Neural progenitor cell (in vitro differentiated cells): ENCODE results near the gene PAPPA2. TPM values are rescaled to one million over a fixed set of nuclear protein-coding genes. Genes with fewer than 3 reads are reported as not detected.
A peak's percentile ranks its signal among the peaks of the same experiment; 100 is the strongest.

Experiments used
- DNase-seq: peaks from one replicate; pipeline ENCODE4 v3.0.0-alpha.2; 2016; ENCODE audit warnings: low spot score
- H2AFZ ChIP-seq: fragments of 200-600 bp; sonication (generic); replicated peaks from 2 replicates; pipeline ENCODE4 v1.6.1; 2016; ENCODE audit warnings: antibody characterized with exemption
- H3F3A ChIP-seq: fragments of 200-600 bp; sonication (generic); 2 replicates; pipeline ENCODE4 v1.6.1; 2016; ENCODE audit warnings: antibody characterized with exemption, low read depth
- H3K27ac ChIP-seq: fragments of 200-600 bp; sonication (generic); 2 replicates; pipeline ENCODE4 v1.5.1; 2016; ENCODE audit warnings: mild to moderate bottlenecking
- H3K27me3 ChIP-seq: fragments of 200-600 bp; sonication (generic); 2 replicates; pipeline ENCODE4 v1.6.1; 2016; ENCODE audit warnings: mild to moderate bottlenecking, moderate library complexity
- H3K36me3 ChIP-seq: fragments of 200-600 bp; sonication (generic); 2 replicates; pipeline ENCODE4 v1.5.1; 2016
- H3K4me1 ChIP-seq: fragments of 200-600 bp; sonication (generic); 2 replicates; pipeline ENCODE4 v1.6.1; 2016; ENCODE audit warnings: mixed run types
- H3K4me2 ChIP-seq: fragments of 200-600 bp; sonication (generic); 2 replicates; pipeline ENCODE4 v1.6.1; 2016
- H3K4me3 ChIP-seq: fragments of 200-600 bp; sonication (generic); 2 replicates; pipeline ENCODE4 v1.5.1; 2016
- H3K79me2 ChIP-seq: fragments of 200-600 bp; sonication (generic); 2 replicates; pipeline ENCODE4 v1.6.1; 2016; ENCODE audit warnings: low read depth
- H3K9ac ChIP-seq: fragments of 200-600 bp; sonication (generic); 2 replicates; pipeline ENCODE4 v1.6.1; 2016
- H3K9me3 ChIP-seq: fragments of 200-600 bp; sonication (generic); 2 replicates; pipeline ENCODE4 v1.5.1; 2016; ENCODE audit warnings: low read depth
- H4K20me1 ChIP-seq: fragments of 200-600 bp; sonication (generic); 2 replicates; pipeline ENCODE4 v1.6.1; 2016; ENCODE audit warnings: low read depth
- H3K27ac Mint-ChIP-seq: 3 replicates; pipeline ENCODE4 v1.8.0; 2021; ENCODE audit warnings: mixed read lengths
- H3K27me3 Mint-ChIP-seq: 2 replicates; pipeline ENCODE4 v1.8.0; 2022; ENCODE audit warnings: low read depth, mild to moderate bottlenecking, inconsistent platforms, moderate library complexity, mixed read lengths; ENCODE audit not compliant: insufficient read depth
- H3K36me3 Mint-ChIP-seq: 3 replicates; pipeline ENCODE4 v1.8.0; 2021; ENCODE audit warnings: mixed read lengths
- H3K4me1 Mint-ChIP-seq: 3 replicates; pipeline ENCODE4 v1.8.0; 2021; ENCODE audit warnings: mixed read lengths
- H3K4me3 Mint-ChIP-seq: 3 replicates; pipeline ENCODE4 v1.8.0; 2021; ENCODE audit warnings: mild to moderate bottlenecking, moderate library complexity, mixed read lengths
- H3K9me3 Mint-ChIP-seq: 3 replicates; pipeline ENCODE4 v1.8.0; 2020; ENCODE audit warnings: mixed read lengths
- EZH2 ChIP-seq: fragments of 200-600 bp; sonication (generic); IDR thresholded peaks from 2 replicates; pipeline ENCODE4 v1.6.1; 2017; ENCODE audit warnings: antibody characterized with exemption, mild to moderate bottlenecking, moderate library complexity
- EZH2phosphoT487 ChIP-seq: fragments of 200-600 bp; sonication (generic); IDR thresholded peaks from 2 replicates; pipeline ENCODE4 v1.6.1; 2017; ENCODE audit warnings: antibody characterized with exemption
- total RNA-seq: library from RNA; depleted of rRNA; stranded (reverse); fragments of >200 nt; gene quantifications from 2 replicates; pipeline ENCODE4 v1.2.3, GENCODE V29; 2015; ENCODE audit warnings: low replicate concordance
- TF ChIP-seq, protein P1 (sequence below): fragments of 200-600 bp; sonication (generic); IDR thresholded peaks from 2 replicates; pipeline ENCODE4 v1.5.1; 2017; ENCODE audit warnings: antibody characterized with exemption, mild to moderate bottlenecking

The PAPPA2 gene
- total RNA-seq, 1 donor from 2014 or later, result 0.17 TPM

- no peaks in the 10 kb centered on the region for H3F3A ChIP-seq
- no peak overlapping the region for H3K4me3 Mint-ChIP-seq
- no peak overlapping the region for H3K4me2 ChIP-seq
- H3K9ac ChIP-seq, result no peak overlapping the region
- no peaks in the 10 kb centered on the region for H3K36me3 Mint-ChIP-seq
- peaks cover 2% of the 10 kb centered on the region for H3K27me3 Mint-ChIP-seq
- no peak overlapping the region for H3K27ac ChIP-seq
- peaks cover 6% of the 10 kb centered on the region for H3K4me1 ChIP-seq
- no peaks in the 10 kb centered on the region for H3K27me3 ChIP-seq
- no peaks in the 10 kb centered on the region for H3K36me3 ChIP-seq
- H4K20me1 ChIP-seq, result no peaks in the 10 kb centered on the region
- no peak overlapping the region for H3K27ac Mint-ChIP-seq
- no peaks in the 10 kb centered on the region for H3K79me2 ChIP-seq
- DNase-seq, result no peak
- H3K9me3 Mint-ChIP-seq, result no peaks in the 10 kb centered on the region
- H3K4me1 Mint-ChIP-seq, result peaks cover 8% of the 10 kb centered on the region
- no peak overlapping the region for H2AFZ ChIP-seq
- H3K9me3 ChIP-seq, result no peaks in the 10 kb centered on the region
- no peak overlapping the region for H3K4me3 ChIP-seq
- no peak for TF ChIP-seq EZH2
- TF ChIP-seq, protein P1, sequence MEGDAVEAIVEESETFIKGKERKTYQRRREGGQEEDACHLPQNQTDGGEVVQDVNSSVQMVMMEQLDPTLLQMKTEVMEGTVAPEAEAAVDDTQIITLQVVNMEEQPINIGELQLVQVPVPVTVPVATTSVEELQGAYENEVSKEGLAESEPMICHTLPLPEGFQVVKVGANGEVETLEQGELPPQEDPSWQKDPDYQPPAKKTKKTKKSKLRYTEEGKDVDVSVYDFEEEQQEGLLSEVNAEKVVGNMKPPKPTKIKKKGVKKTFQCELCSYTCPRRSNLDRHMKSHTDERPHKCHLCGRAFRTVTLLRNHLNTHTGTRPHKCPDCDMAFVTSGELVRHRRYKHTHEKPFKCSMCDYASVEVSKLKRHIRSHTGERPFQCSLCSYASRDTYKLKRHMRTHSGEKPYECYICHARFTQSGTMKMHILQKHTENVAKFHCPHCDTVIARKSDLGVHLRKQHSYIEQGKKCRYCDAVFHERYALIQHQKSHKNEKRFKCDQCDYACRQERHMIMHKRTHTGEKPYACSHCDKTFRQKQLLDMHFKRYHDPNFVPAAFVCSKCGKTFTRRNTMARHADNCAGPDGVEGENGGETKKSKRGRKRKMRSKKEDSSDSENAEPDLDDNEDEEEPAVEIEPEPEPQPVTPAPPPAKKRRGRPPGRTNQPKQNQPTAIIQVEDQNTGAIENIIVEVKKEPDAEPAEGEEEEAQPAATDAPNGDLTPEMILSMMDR, result no peak
- no peak for TF ChIP-seq EZH2phosphoT487
Observed at GRCh38 chr1:176558561-176558960, 95.6 kb downstream of the PAPPA2 start.

DNA sequence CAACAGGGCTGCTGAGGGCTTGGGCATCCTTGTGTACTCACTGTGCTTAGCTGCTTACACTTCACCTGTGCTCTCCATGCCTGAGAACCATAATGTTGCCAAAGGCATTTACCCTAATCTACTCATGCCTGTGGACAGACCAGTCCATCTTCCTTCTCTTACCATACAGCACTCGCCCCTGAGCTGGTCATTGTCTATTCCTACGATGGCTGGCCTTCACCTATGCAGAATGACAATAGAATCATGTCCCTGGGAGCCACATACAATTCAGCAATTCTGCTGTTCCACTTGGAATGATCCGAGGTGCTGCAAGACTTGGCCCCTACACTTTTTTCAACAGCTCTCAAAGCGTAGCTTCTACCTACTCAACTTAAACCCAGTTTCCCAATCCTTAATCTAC lies 96.5 kb downstream of the PAPPA2 start:
- Mint-ChIP-seq H3K9me3 (no peaks in the 10 kb centered on the region), H3K4me1 (peaks cover 2% of the 10 kb centered on the region), H3K36me3 (no peaks in the 10 kb centered on the region), H3K27ac (no peak overlapping the region), H3K4me3 (no peak overlapping the region), H3K27me3 (peaks cover 2% of the 10 kb centered on the region)
- no peak for TF ChIP-seq EZH2
- no peak for TF ChIP-seq EZH2phosphoT487
- TF ChIP-seq, protein P1, result no peak
- Histone ChIP-seq H4K20me1 (no peaks in the 10 kb centered on the region), H3K4me2 (no peak overlapping the region), H3K27me3 (no peaks in the 10 kb centered on the region), H3K4me1 (no peaks in the 10 kb centered on the region), H3K4me3 (no peak overlapping the region), H3K9ac (no peak overlapping the region), H3K79me2 (no peaks in the 10 kb centered on the region), H3K36me3 (no peaks in the 10 kb centered on the region), H3F3A (no peaks in the 10 kb centered on the region), H3K27ac (no peak overlapping the region), H3K9me3 (no peaks in the 10 kb centered on the region), H2AFZ (peak overlapping the region; percentile 55)
- DNase-seq, result no peak

DNA sequence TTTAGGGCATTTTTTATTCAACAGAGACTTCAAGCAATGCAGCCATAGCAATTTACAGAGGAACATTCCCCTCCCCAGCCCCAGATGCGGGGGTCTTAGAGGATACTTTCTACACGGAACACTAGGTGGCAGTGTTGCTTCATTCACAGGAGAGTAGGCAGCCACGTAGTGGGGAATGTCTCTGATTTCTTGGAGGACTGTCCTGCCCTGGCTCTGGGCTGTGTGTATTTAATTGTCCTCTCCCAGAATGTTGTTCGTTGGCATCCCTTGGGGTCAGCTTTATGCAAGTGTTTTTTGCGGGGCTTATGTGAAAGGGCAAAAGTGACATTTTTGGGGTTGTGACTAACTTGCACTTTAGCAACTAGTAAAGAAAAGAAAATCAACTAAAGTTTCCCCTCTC lies 96.9 kb downstream of the PAPPA2 start:
- peak overlapping the region; percentile 55 for H2AFZ ChIP-seq
- H3K9ac ChIP-seq, result no peak overlapping the region
- no peaks in the 10 kb centered on the region for H3K27me3 ChIP-seq
- Mint-ChIP-seq H3K4me3 (no peak overlapping the region), H3K27ac (no peak overlapping the region), H3K4me1 (peaks cover 2% of the 10 kb centered on the region), H3K27me3 (peaks cover 2% of the 10 kb centered on the region), H3K36me3 (no peaks in the 10 kb centered on the region), H3K9me3 (no peaks in the 10 kb centered on the region)
- no peak overlapping the region for H3K27ac ChIP-seq
- H3K79me2 ChIP-seq, result no peaks in the 10 kb centered on the region
- no peaks in the 10 kb centered on the region for H3K36me3 ChIP-seq
- peak; percentile 89 for DNase-seq
- TF ChIP-seq EZH2 (no peak), EZH2phosphoT487 (no peak)
- TF ChIP-seq, protein P1, result peak; percentile 92
- no peak overlapping the region for H3K4me2 ChIP-seq
- H3K4me3 ChIP-seq, result no peak overlapping the region
- no peaks in the 10 kb centered on the region for H3K4me1 ChIP-seq
- no peaks in the 10 kb centered on the region for H4K20me1 ChIP-seq
- no peaks in the 10 kb centered on the region for H3K9me3 ChIP-seq
- H3F3A ChIP-seq, result no peaks in the 10 kb centered on the region
